Nucleus accumbens (tissue), 56 donors: ENCODE data around the gene CCDC83.
"Not testable (repeated sequence)": the region's sequence is repeated elsewhere in the genome, so short reads cannot be mapped to it uniquely, and the experiment has no call there.

Source experiments
- DNase-seq, 56 donors: peaks; one replicate each; lab custom pipeline; 2025; lab: John Stamatoyannopoulos, UW

Gene CCDC83

GRCh38 chr11:85835263-85835662 is 19.9 kb upstream of the CCDC83 start:
- DNase-seq: no peak

- DNase-seq: no peak
Measured at GRCh38 chr11:85835729-85836128, 19.5 kb upstream of the CCDC83 start.

- not testable (repeated sequence) for DNase-seq
Measured at GRCh38 chr11:85840932-85841331, 14.3 kb upstream of the CCDC83 start.

- no peak for DNase-seq
Measured at GRCh38 chr11:85843929-85844328, 11.3 kb upstream of the CCDC83 start.

GRCh38 chr11:85844439-85845123 is 10.6 kb upstream of the CCDC83 start:
- DNase-seq: no peak

- DNase-seq: no peak
Measured at GRCh38 chr11:85845124-85845631, 10.0 kb upstream of the CCDC83 start.

- DNase-seq: no peak
Measured at GRCh38 chr11:85847436-85847835, 7.7 kb upstream of the CCDC83 start.

- no peak for DNase-seq
Measured at GRCh38 chr11:85848006-85848405, 7.2 kb upstream of the CCDC83 start.

GRCh38 chr11:85848556-85848955 is 6.6 kb upstream of the CCDC83 start:
- no peak for DNase-seq

GRCh38 chr11:85852754-85853153 is 2.4 kb upstream of the CCDC83 start:
- DNase-seq: not testable (repeated sequence)

GRCh38 chr11:85853541-85853940 is 1.6 kb upstream of the CCDC83 start:
- not testable (repeated sequence) for DNase-seq

GRCh38 chr11:85854212-85854556 is 999 bp upstream of the CCDC83 start:
- no peak for DNase-seq

- DNase-seq: peak in 55 of 56 donors; percentile 49 to 91 (median 84)
Measured at GRCh38 chr11:85854557-85855340, 434 bp upstream of the CCDC83 start.

GRCh38 chr11:85857098-85857497 is 1.9 kb downstream of the CCDC83 start:
- DNase-seq: no peak

- DNase-seq: not testable (repeated sequence)
Measured at GRCh38 chr11:85859541-85859940, 4.4 kb downstream of the CCDC83 start.

- no peak for DNase-seq
Measured at GRCh38 chr11:85863855-85864254, 8.7 kb downstream of the CCDC83 start.

GRCh38 chr11:85866137-85866827 is 11.1 kb downstream of the CCDC83 start:
- DNase-seq: no peak

GRCh38 chr11:85867751-85868150 is 12.6 kb downstream of the CCDC83 start:
- no peak for DNase-seq

GRCh38 chr11:85869781-85870180 is 14.6 kb downstream of the CCDC83 start:
- no peak for DNase-seq

- DNase-seq: no peak
Measured at GRCh38 chr11:85874265-85874664, 19.1 kb downstream of the CCDC83 start.

GRCh38 chr11:85875505-85875904 is 20.3 kb downstream of the CCDC83 start:
- DNase-seq: no peak
